ENCODE results near the gene PSMD5.

The PSMD5 gene

DNA sequence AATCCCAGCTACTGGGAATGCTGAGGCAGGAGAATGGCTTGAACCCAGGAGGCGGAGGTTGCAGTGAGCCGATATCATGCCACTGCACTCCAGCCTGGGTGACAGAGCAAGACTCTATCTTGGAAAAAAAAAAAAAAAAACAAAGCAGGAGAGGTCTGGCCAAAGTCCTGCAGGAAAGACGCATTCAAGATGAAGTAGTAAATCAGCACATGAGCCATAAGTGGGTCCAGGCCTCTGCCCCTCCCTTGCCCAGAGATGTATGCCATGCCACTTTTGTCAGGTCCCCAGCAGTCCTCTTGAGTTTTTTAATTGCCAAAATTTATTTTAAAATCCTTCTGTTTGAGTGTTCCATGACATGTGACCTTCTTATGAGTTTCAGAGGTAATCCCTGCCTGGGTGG, 42.7 kb upstream of the PSMD5 start:
- H3K4me3 ChIP-seq = no peak overlapping the region
- H3K36me3 ChIP-seq = no peaks in the 10 kb centered on the region
- no peak for TF ChIP-seq Cebpa-rat (IDR thresholded peaks at IDR 0.05)
- no peaks in the 10 kb centered on the region for H3K9me3 ChIP-seq
- H3K27ac ChIP-seq = peak overlapping the region; percentile 93
- no peaks in the 10 kb centered on the region for H4K20me1 ChIP-seq
- peak overlapping the region; percentile 89 for H3K4me2 ChIP-seq
- H3K27me3 ChIP-seq = no peaks in the 10 kb centered on the region
- peak overlapping the region; percentile 59; the same call in 1 of the 2 replicates for H3K9ac ChIP-seq
- peaks cover 98% of the 10 kb centered on the region for H3K4me1 ChIP-seq

DNA sequence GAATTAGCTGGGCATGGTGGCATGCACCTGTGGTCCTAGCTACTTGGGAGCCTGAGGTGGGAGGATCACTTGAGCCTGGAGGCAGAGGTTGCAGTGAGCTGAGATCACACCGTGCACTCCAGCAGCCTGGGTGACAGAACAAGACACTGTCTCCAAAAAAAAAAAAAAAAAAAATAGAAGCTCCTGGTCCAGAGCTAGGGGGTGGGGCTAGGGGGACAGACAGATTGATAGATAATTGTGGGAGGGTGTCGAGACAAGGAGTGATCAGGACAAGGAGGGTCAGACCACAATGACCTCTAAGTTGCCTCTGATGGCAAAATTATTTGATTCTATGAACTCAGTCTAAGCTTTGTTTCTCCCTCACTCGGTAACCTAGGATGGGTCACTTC, 40.9 kb upstream of the PSMD5 start:
- no peak for TF ChIP-seq Cebpa-rat (IDR thresholded peaks at IDR 0.05)
- Histone ChIP-seq H3K27ac (peak overlapping the region; percentile 44; the same call in 1 of the 2 replicates), H3K4me1 (peaks cover 98% of the 10 kb centered on the region), H4K20me1 (no peaks in the 10 kb centered on the region), H3K36me3 (no peaks in the 10 kb centered on the region), H3K9me3 (no peaks in the 10 kb centered on the region), H3K4me3 (no peak overlapping the region), H3K27me3 (no peaks in the 10 kb centered on the region), H3K4me2 (peak overlapping the region; percentile 51), H3K9ac (no peak overlapping the region)

DNA sequence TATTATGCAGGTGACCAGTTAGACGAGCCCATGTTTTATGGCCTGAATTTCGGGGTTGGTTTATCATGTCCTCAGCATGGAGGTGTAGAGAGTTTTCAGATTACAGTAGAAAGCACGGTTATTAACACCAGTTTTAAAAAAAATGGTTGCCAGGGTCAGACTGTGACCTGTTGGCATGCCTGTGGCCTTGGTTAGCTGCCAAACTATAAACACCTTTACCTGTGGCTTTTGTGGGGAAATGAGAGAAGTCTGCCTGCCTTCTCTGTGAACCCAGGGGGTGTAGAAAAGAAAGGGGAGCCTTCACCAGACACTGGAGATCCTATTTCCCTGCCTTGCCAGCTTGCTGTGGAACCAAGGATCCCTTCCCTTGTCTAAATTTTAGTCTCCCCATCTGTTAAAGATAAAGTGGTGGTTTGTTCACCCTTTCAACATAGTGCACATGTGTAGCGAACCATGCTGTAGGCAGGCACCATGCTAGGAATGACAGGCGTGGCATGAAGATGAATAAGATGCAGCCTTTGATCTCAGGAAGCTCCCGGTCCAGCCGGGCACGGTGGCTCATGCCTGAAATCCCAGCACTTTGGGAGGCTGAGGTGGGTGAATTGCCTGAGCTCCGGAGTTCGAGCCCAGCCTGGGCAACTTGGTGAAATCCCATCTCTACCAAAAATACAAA, 40.3 kb upstream of the PSMD5 start:
- Histone ChIP-seq H3K36me3 (no peaks in the 10 kb centered on the region), H3K4me3 (no peak overlapping the region), H3K4me1 (peaks cover 98% of the 10 kb centered on the region), H3K27me3 (no peaks in the 10 kb centered on the region), H3K9ac (no peak overlapping the region; the same call in 1 of the 2 replicates), H3K27ac (peak overlapping the region; percentile 52), H3K4me2 (peak overlapping the region; percentile 51), H4K20me1 (no peaks in the 10 kb centered on the region), H3K9me3 (no peaks in the 10 kb centered on the region)
- no peak for TF ChIP-seq Cebpa-rat (IDR thresholded peaks at IDR 0.05)

DNA sequence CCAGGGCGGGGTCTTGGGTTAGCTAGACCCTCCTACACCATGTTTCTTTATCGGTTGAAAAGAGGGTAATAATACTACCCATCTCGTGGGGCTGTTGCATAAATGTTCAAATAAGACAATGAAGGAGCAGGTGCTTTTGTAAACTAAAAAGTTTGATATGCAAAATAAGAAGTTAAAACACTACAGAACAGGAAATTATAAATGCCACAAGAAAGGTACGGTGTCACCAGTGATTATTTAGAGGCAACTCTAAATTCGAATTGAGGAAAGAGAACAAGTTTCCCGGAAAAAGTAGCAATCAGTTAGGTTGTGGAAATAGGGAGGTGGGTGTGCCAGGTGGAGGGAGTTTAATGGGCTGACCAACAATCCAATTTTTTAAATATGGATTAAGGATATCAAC, 36.7 kb upstream of the PSMD5 start:
- H3K9ac ChIP-seq = no peak overlapping the region
- no peak overlapping the region for H3K27ac ChIP-seq

DNA sequence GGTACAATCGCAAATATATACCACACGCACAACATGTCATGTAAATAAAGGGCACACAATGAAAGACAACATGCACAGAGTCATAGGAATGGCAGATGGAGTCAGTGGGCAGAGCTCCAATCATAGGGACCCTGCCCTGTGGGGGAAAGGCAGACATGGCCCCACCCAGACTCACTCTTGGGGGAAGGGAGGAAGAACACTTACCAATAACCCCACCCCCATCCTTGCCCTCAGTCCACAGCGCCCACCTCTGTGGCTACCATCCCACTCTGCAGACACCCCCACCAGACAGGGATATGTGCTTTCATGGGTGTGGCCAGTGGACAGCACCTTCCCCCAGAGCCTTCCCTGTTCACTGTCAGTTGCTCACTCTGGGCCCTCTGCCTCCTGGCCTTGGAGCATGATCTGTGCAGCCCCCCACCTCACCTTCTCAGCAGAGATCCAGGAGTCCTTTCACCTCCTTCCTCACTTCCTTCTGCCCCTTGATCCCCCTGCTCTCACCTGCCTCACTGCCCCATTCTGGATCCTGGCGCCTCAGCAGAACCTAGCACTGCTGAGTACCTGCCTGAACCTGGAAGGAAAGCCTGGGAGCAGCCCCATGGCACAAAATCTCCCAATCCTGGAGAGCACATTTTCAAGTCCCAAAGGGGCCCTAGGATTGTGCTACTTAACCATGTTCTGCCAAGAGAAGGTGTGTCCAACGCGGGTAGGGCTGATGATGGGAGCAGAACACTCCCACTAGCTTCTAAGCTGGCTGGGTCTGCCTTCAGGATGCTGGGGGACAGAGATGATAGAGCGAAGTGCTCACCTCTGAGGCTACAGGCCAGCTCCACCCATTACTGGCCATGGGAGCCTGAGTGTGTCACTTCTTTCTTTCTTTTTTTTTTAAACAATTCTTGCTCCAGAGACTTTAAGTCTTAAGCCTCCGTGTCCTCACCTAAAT, 35.7 kb upstream of the PSMD5 start:
- Histone ChIP-seq H3K4me2 (peak overlapping the region; percentile 95), H3K27ac (peak overlapping the region; percentile 94), H3K9ac (peak overlapping the region; percentile 86), H3K4me1 (peaks cover 85% of the 10 kb centered on the region), H4K20me1 (no peaks in the 10 kb centered on the region), H3K9me3 (no peaks in the 10 kb centered on the region), H3K27me3 (no peaks in the 10 kb centered on the region), H3K4me3 (peak overlapping the region; percentile 75), H3K36me3 (peaks cover 18% of the 10 kb centered on the region)
- TF ChIP-seq Cebpa-rat (IDR thresholded peaks at IDR 0.05) = no peak

More for the DNA sequence above, 36.7 kb upstream of the PSMD5 start:
- no peak overlapping the region for H3K4me3 ChIP-seq
- peak overlapping the region; percentile 95 for H3K4me2 ChIP-seq
- H4K20me1 ChIP-seq = no peaks in the 10 kb centered on the region
- H3K27me3 ChIP-seq = no peaks in the 10 kb centered on the region
- no peak for TF ChIP-seq Cebpa-rat (IDR thresholded peaks at IDR 0.05)
- peaks cover 85% of the 10 kb centered on the region for H3K4me1 ChIP-seq
- no peaks in the 10 kb centered on the region for H3K9me3 ChIP-seq
- H3K36me3 ChIP-seq = peaks cover 8% of the 10 kb centered on the region

DNA sequence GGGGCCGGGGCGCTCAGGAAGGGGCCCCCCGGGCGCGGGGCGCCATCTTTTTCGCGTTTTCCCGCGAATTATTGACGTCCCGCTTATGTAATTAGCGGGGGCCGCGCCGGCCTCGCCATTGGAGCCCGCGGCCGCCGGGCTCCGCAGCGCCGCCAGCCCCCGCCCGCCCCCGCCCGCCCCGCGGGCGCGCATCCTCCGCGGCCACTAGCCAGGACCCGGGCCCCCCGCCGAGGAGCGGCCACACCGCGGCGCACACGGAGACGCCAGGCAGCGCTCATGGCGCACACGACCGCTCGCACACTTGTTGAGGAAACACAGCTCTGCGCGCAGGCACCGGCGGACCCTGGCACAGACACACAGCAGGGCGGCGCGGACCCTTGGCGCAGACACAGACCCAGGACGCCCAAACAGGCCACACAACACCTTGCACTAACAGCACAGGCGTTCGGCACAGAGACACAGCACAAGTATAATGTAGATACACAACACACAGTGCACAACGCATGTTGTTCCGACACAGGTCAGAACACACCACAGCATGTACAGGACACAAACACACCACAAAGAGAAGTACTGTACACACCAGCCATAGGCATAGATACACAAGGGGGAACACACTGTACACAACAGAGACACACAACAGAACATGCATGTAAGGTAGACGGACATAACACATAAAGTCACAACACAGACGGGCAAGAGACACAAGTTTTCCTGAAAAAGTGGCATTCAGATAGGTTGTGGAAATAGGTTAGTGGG, 34.7 kb upstream of the PSMD5 start:
- peak overlapping the region; percentile 94 for H3K27ac ChIP-seq
- H3K4me1 ChIP-seq = peaks cover 79% of the 10 kb centered on the region
- no peaks in the 10 kb centered on the region for H3K27me3 ChIP-seq
- peak overlapping the region; percentile 95 for H3K4me2 ChIP-seq
- peak overlapping the region; percentile 75 for H3K4me3 ChIP-seq
- no peaks in the 10 kb centered on the region for H4K20me1 ChIP-seq
- no peak for TF ChIP-seq Cebpa-rat (IDR thresholded peaks at IDR 0.05)
- H3K9me3 ChIP-seq = no peaks in the 10 kb centered on the region
- peak overlapping the region; percentile 91 for H3K9ac ChIP-seq
- peaks cover 28% of the 10 kb centered on the region for H3K36me3 ChIP-seq

DNA sequence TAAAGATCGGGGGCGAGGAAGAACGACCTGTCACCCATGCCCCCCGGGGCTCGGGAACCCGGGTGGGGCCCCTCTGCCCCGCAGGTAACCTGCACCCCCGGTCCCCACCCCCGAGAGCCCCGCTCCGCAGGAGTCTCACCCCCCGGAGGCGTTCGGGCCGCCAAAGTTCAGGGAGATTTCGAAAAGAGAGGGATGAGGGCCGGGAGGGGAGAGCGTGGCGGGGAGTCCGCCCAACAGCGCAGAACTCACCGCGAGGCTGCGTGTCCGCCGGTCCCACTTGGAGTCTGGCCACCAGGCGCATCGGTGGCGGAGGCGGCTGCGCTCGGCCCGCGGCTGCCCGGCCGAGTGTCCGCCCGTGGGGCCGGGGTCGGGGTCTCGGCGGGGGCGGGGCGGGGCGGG, 34.1 kb upstream of the PSMD5 start, which contains the start of gene PHF19:
Gene PHF19, minus strand, starts transcription at position 347 of the 399 bp plus-strand sequence. CDS start 2,447 bp downstream, outside the sequence.
- Histone ChIP-seq H3K27ac (peak within 1 kb of the TSS; percentile 94), H3K9ac (peak within 1 kb of the TSS; percentile 91), H3K4me2 (peak within 1 kb of the TSS; percentile 95), H3K4me1 (peaks cover 75% of the 10 kb centered on the region), H3K4me3 (peak within 1 kb of the TSS; percentile 75), H3K9me3 (no peaks in the 10 kb centered on the region), H3K27me3 (no peaks in the 10 kb centered on the region), H4K20me1 (no peaks in the 10 kb centered on the region), H3K36me3 (peaks cover 34% of the 10 kb centered on the region)
- no peak for TF ChIP-seq Cebpa-rat (IDR thresholded peaks at IDR 0.05)

DNA sequence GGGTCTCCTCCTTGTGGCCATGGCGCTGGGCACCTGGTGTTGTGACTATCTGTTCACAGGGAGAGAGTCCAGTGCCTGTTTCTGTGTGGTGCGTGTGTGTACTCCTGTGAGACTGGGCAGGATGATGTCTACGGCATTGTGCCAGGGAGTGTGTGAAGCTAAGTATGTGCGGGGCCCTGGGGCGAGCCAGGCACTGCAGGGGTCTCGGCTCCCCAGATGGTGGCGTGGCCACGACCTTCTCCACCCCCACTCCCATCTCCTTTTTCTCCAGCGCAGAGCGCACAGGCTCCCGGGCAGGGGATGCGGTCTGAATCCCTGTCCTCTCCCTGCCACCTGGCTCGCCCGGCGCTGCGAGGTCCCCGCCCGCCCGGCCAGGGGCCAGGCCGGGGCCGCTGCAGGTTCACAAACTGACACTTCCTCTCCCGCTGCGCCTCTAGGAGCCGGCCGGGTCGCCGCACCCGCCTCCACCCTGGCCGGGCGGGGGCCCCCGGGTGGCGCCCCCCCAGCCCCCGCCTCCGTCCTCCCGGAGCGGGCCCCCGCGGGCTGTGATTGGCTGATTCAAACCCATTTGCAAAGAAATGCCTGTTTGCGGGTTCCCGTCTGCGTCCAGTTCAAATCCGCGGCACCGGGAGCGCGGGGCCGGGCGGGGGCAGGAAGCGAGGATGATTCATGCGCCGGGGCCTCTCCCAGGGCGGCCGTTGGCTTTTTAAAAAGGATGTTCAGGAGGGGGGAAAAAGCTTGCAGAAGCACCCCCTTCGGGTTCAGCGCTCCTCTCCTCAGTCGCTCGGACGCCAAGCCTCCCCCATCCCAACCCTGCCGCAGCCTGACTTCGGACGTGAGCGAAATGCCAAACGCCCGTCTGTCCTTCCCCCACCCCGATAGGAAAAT, 33.5 kb upstream of the PSMD5 start:
- peak overlapping the region; percentile 91 for H3K27ac ChIP-seq
- no peaks in the 10 kb centered on the region for H3K9me3 ChIP-seq
- no peak for TF ChIP-seq Cebpa-rat (IDR thresholded peaks at IDR 0.05)
- peaks cover 68% of the 10 kb centered on the region for H3K4me1 ChIP-seq
- H3K4me3 ChIP-seq = peak overlapping the region; percentile 75
- H3K27me3 ChIP-seq = no peaks in the 10 kb centered on the region
- H4K20me1 ChIP-seq = no peaks in the 10 kb centered on the region
- H3K36me3 ChIP-seq = peaks cover 40% of the 10 kb centered on the region
- H3K9ac ChIP-seq = peak overlapping the region; percentile 91
- peak overlapping the region; percentile 73 for H3K4me2 ChIP-seq

DNA sequence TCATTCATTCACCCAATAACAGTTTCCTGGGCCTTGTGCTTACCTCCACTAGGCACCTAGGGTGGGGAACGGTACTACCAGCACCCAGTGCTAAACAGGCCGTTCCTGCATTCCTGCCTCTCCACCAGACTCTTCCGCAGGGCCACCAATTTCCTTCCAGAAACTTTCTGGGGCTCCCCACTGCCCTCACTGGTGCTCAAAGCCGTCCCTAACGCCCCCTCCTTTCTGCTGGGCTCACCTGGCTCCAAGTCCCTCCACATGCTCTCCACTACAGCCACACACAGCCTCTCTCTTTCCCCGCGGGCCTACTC, 32.9 kb upstream of the PSMD5 start:
- Histone ChIP-seq H3K9me3 (no peaks in the 10 kb centered on the region), H3K4me1 (peaks cover 62% of the 10 kb centered on the region), H4K20me1 (no peaks in the 10 kb centered on the region), H3K9ac (peak overlapping the region; percentile 91), H3K4me3 (peak overlapping the region; percentile 75), H3K4me2 (peak overlapping the region; percentile 73), H3K27me3 (no peaks in the 10 kb centered on the region), H3K27ac (peak overlapping the region; percentile 91), H3K36me3 (peaks cover 46% of the 10 kb centered on the region)
- no peak for TF ChIP-seq Cebpa-rat (IDR thresholded peaks at IDR 0.05)
